ENCODE data around the gene MTMR11.

MTMR11 gene

DNA sequence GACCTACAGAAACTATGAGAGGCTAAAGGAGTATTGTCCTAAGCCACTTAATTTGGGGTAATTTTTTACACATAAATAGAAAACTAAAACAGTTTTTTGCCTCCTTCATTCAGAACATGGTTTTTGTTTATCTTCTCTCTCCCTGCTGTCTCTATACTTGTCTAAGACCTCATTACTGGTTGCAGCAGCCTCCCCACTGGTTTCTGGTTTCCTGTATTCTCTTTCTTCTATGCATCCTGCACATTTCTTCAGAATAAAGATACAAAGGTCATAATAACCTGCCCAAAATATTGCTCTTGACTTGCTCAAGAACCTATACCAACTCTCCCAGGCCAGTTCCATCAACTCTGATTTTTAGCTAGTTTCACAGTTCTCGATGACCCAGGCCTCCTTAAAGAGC is 57.1 kb downstream of the MTMR11 start:
- TF ChIP-seq, protein P1, sequence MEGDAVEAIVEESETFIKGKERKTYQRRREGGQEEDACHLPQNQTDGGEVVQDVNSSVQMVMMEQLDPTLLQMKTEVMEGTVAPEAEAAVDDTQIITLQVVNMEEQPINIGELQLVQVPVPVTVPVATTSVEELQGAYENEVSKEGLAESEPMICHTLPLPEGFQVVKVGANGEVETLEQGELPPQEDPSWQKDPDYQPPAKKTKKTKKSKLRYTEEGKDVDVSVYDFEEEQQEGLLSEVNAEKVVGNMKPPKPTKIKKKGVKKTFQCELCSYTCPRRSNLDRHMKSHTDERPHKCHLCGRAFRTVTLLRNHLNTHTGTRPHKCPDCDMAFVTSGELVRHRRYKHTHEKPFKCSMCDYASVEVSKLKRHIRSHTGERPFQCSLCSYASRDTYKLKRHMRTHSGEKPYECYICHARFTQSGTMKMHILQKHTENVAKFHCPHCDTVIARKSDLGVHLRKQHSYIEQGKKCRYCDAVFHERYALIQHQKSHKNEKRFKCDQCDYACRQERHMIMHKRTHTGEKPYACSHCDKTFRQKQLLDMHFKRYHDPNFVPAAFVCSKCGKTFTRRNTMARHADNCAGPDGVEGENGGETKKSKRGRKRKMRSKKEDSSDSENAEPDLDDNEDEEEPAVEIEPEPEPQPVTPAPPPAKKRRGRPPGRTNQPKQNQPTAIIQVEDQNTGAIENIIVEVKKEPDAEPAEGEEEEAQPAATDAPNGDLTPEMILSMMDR (IDR thresholded peaks at IDR 0.05; ENCODE audit: low read length, missing control alignments) = no peak
- H3K4me3 ChIP-seq (replicated peaks; ENCODE audit: low read depth, low read length) = no peak overlapping the region
- no peak for DNase-seq (ENCODE audit: low read depth)

All from fibroblast of pulmonary artery (primary cell).